GM12873 (cell line): ENCODE data around the gene AFAP1L1.

Experiments used
- CTCF ChIP-seq: IDR thresholded peaks from 2 replicates; pipeline ENCODE4 v1.5.1; 2012; ENCODE audit warnings: low read depth, mild to moderate bottlenecking, moderate library complexity, low read length, control low read depth; ENCODE audit not compliant: insufficient read depth; ENCODE audit errors: missing control alignments

The AFAP1L1 gene

DNA sequence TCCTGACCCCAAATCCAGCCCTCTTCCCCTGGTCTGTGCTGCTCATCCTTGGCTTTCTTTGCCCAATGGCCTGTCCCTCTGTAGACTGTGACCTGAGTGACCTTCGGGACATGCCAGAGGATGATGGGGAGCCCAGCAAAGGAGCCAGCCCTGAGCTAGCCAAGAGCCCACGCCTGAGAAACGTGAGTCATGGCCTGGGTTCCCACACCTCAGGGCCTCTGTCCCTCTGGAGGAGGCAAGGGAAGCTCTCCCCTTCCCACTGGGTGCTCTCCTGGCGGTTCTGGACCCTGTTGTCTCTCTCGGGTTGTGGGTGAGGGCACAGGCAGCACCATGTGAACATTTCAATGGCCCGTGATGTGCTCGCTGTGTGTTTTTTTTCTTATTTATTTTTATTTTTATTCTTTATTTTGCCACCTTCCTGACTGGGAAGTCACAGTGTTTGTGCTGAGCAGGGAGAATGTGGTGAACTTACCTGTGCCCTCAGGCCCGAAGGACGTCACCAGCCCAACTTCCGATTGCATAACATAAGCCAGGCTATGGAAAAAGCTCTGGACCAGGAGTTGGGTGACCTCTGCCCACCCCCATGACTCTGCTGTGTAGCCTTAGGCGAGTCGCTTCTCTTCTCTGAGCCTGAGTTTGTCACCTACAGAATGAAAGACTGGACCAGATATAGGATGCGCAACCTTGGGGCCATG lies 29.5 kb downstream of the AFAP1L1 start:
- no peak for TF ChIP-seq CTCF

DNA sequence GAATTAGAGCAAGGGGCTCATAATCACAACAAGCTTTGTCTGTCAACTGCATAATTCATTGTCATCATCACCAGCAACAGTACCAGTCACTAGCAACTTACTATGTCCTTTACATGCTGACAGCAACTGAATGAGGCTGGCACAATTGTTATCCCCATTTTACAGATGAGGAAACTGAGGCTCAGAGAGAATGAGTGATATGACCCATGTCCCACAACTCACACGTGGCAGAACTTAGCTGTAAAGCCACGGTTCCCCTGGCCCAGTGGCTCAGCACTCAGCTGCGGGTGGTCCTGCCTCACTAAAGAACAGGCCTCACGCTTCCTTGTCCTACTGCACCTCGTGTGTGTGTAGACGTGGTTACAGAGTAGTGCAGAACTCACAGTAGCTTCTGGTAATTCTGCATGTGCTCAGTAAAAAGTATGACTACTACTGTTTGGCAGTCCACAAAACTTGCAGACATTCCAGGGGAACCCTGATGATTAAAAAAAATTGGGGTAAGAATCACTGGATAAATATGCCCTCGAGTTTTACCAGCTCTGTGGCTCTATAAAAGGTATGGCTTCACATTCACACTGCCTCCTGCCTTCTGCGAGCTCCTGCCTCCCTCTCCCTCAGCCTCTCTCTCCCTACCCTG lies 30.2 kb downstream of the AFAP1L1 start:
- TF ChIP-seq CTCF, result no peak

- no peak for TF ChIP-seq CTCF
These were observed 31.0 kb downstream of the AFAP1L1 start for GRCh38 chr5:149302641-149303040.

GRCh38 chr5:149303210-149303609 lies 31.6 kb downstream of the AFAP1L1 start:
- TF ChIP-seq CTCF, result no peak

- TF ChIP-seq CTCF, result no peak
These were observed 32.8 kb downstream of the AFAP1L1 start for GRCh38 chr5:149304195-149305078.

GRCh38 chr5:149309354-149309753 lies 37.7 kb downstream of the AFAP1L1 start:
- TF ChIP-seq CTCF, result no peak

- TF ChIP-seq CTCF, result no peak
These were observed 38.8 kb downstream of the AFAP1L1 start for GRCh38 chr5:149310488-149310887.
